ENCODE results near the gene GNA15.
"Not testable (repeated sequence)": the region's sequence is repeated elsewhere in the genome, so short reads cannot be mapped to it uniquely, and the experiment has no call there.

Gene GNA15

GRCh38 chr19:3178377-3178972 is 42.6 kb downstream of the GNA15 start, which contains the start of gene S1PR4:
Gene S1PR4, plus strand, starts transcription at chr19:3178769. Its CDS starts 24 bp downstream, at chr19:3178793.
- no peak for DNase-seq

GRCh38 chr19:3178973-3179738 is 43.3 kb downstream of the GNA15 start:
- DNase-seq, result no peak

GRCh38 chr19:3179739-3180293 is 44.0 kb downstream of the GNA15 start:
- DNase-seq, result no peak

GRCh38 chr19:3183721-3184641 is 48.1 kb downstream of the GNA15 start:
- DNase-seq, result no peak

GRCh38 chr19:3184847-3185460 is 49.1 kb downstream of the GNA15 start:
- peak; percentile 57 for DNase-seq

- peak; percentile 91 for DNase-seq
These were observed 49.8 kb downstream of the GNA15 start, which contains the start of gene NCLN for GRCh38 chr19:3185461-3186159. Gene NCLN, plus strand, starts transcription at chr19:3185930. Its CDS starts 101 bp downstream, at chr19:3186031.

GRCh38 chr19:3186160-3186688 is 50.4 kb downstream of the GNA15 start:
- no peak for DNase-seq

GRCh38 chr19:3186891-3187661 is 51.2 kb downstream of the GNA15 start:
- no peak for DNase-seq

GRCh38 chr19:3187662-3188511 is 52.1 kb downstream of the GNA15 start:
- DNase-seq, result no peak

GRCh38 chr19:3188627-3189596 is 53.1 kb downstream of the GNA15 start:
- DNase-seq, result no peak

GRCh38 chr19:3189702-3190469 is 54.1 kb downstream of the GNA15 start:
- DNase-seq, result no peak

- DNase-seq, result no peak
These were observed 54.6 kb downstream of the GNA15 start for GRCh38 chr19:3190470-3190770.

- DNase-seq, result no peak
These were observed 55.3 kb downstream of the GNA15 start for GRCh38 chr19:3190921-3191805.

GRCh38 chr19:3191806-3192104 is 55.9 kb downstream of the GNA15 start:
- not testable (repeated sequence) for DNase-seq

GRCh38 chr19:3192228-3192635 is 56.4 kb downstream of the GNA15 start:
- DNase-seq, result no peak

- DNase-seq, result no peak
These were observed 56.9 kb downstream of the GNA15 start for GRCh38 chr19:3192684-3193083.
